ENCODE results near the gene TUBB3. TPM values are rescaled to one million over a fixed set of nuclear protein-coding genes. Genes with fewer than 3 reads are reported as not detected.

Gene TUBB3
- total RNA-seq, 3 donors from 2014 or later (not counting 1 experiment from before 2014, with no cell fraction given): 1.1 to 1.3 (median 1.2) TPM

- WGBS (ENCODE audit: insufficient coverage): 94% methylated on average over 12 of the region's 12 CpGs
- DNase-seq (no peak), ATAC-seq (no peak)
- intact Hi-C loops (cut with micrococcal nuclease): no loop called here
- no peak overlapping the region for H3K27ac Mint-ChIP-seq
- peaks cover 48% of the 10 kb centered on the region for H3K4me1 ChIP-seq (ENCODE audit: control insufficient read depth, insufficient read depth, low read length)
- peaks cover 3% of the 10 kb centered on the region for H3K36me3 ChIP-seq (ENCODE audit: control insufficient read depth, insufficient read depth, low read length)
- no peak overlapping the region for H3K27ac ChIP-seq (ENCODE audit: low read length)
- H3K4me3 ChIP-seq (ENCODE audit: low read length): no peak overlapping the region
- H3K36me3 Mint-ChIP-seq: no peaks in the 10 kb centered on the region
- H3K27me3 Mint-ChIP-seq (ENCODE audit: low read depth in 2 of 2): peaks cover 0 to 3% of the 10 kb centered on the region in 2 donors
- H3K9me3 Mint-ChIP-seq: no peaks in the 10 kb centered on the region
- H3K9me3 ChIP-seq (ENCODE audit: control insufficient read depth, insufficient read depth, low read length): no peaks in the 10 kb centered on the region
- peaks cover 15 to 17% of the 10 kb centered on the region in 2 donors for H3K4me1 Mint-ChIP-seq
- no peak for TF ChIP-seq CTCF (IDR thresholded peaks at IDR 0.05)
- peaks cover 3% of the 10 kb centered on the region for H3K27me3 ChIP-seq (ENCODE audit: control insufficient read depth, insufficient read depth, low read length)
- H3K4me3 Mint-ChIP-seq: no peak overlapping the region
Observed at GRCh38 chr16:89952049-89952448, 28.9 kb downstream of the TUBB3 start.

- Mint-ChIP-seq H3K36me3 (no peaks in the 10 kb centered on the region), H3K4me3 (no peak overlapping the region), H3K27me3 (ENCODE audit: low read depth in 2 of 2) (peaks cover 0 to under 1% of the 10 kb centered on the region in 2 donors), H3K9me3 (no peaks in the 10 kb centered on the region), H3K4me1 (peaks cover 14 to 16% of the 10 kb centered on the region in 2 donors), H3K27ac (no peak overlapping the region)
- H3K9me3 ChIP-seq (ENCODE audit: control insufficient read depth, insufficient read depth, low read length): no peaks in the 10 kb centered on the region
- no peak for ATAC-seq
- H3K4me1 ChIP-seq (ENCODE audit: control insufficient read depth, insufficient read depth, low read length): peaks cover 50% of the 10 kb centered on the region
- H3K36me3 ChIP-seq (ENCODE audit: control insufficient read depth, insufficient read depth, low read length): peaks cover 3% of the 10 kb centered on the region
- peaks cover 3% of the 10 kb centered on the region for H3K27me3 ChIP-seq (ENCODE audit: control insufficient read depth, insufficient read depth, low read length)
- no peak overlapping the region for H3K27ac ChIP-seq (ENCODE audit: low read length)
- DNase-seq: no peak
- intact Hi-C loops (cut with micrococcal nuclease): no loop called here
- H3K4me3 ChIP-seq (ENCODE audit: low read length): no peak overlapping the region
- WGBS (ENCODE audit: insufficient coverage): 94% methylated on average over 6 of the region's 6 CpGs
- no peak for TF ChIP-seq CTCF (IDR thresholded peaks at IDR 0.05)
Observed at GRCh38 chr16:89952551-89952950, 29.4 kb downstream of the TUBB3 start.

GRCh38 chr16:89953671-89954406, 30.7 kb downstream of the TUBB3 start:
- H3K4me1 Mint-ChIP-seq: peaks cover 5 to 9% of the 10 kb centered on the region in 2 donors
- Histone ChIP-seq H3K4me3 (ENCODE audit: low read length) (no peak overlapping the region), H3K9me3 (ENCODE audit: control insufficient read depth, insufficient read depth, low read length) (no peaks in the 10 kb centered on the region), H3K4me1 (ENCODE audit: control insufficient read depth, insufficient read depth, low read length) (peaks cover 42% of the 10 kb centered on the region), H3K36me3 (ENCODE audit: control insufficient read depth, insufficient read depth, low read length) (peaks cover 10% of the 10 kb centered on the region), H3K27me3 (ENCODE audit: control insufficient read depth, insufficient read depth, low read length) (no peaks in the 10 kb centered on the region), H3K27ac (ENCODE audit: low read length) (no peak overlapping the region)
- peaks cover under 1% of the 10 kb centered on the region for H3K36me3 Mint-ChIP-seq
- no peak for TF ChIP-seq CTCF (IDR thresholded peaks at IDR 0.05)
- DNase-seq (no peak), ATAC-seq (no peak)
- WGBS (ENCODE audit: insufficient coverage): 50% methylated on average over 9 of the region's 11 CpGs
- H3K9me3 Mint-ChIP-seq: no peaks in the 10 kb centered on the region
- intact Hi-C loops (cut with micrococcal nuclease): no loop called here
- no peak overlapping the region for H3K4me3 Mint-ChIP-seq
- H3K27ac Mint-ChIP-seq: no peak overlapping the region
- no peaks in the 10 kb centered on the region for H3K27me3 Mint-ChIP-seq (ENCODE audit: low read depth in 2 of 2)

GRCh38 chr16:89954462-89954861, 31.3 kb downstream of the TUBB3 start:
- H3K4me3 Mint-ChIP-seq: no peak overlapping the region
- WGBS (ENCODE audit: insufficient coverage): 90% methylated on average over 15 of the region's 15 CpGs
- H3K27me3 ChIP-seq (ENCODE audit: control insufficient read depth, insufficient read depth, low read length): no peaks in the 10 kb centered on the region
- H3K4me1 ChIP-seq (ENCODE audit: control insufficient read depth, insufficient read depth, low read length): peaks cover 38% of the 10 kb centered on the region
- H3K4me3 ChIP-seq (ENCODE audit: low read length): no peak overlapping the region
- no peaks in the 10 kb centered on the region for H3K9me3 Mint-ChIP-seq
- TF ChIP-seq CTCF (IDR thresholded peaks at IDR 0.05): no peak
- H3K36me3 Mint-ChIP-seq: peaks cover 7% of the 10 kb centered on the region
- H3K27me3 Mint-ChIP-seq (ENCODE audit: low read depth in 2 of 2): no peaks in the 10 kb centered on the region
- H3K9me3 ChIP-seq (ENCODE audit: control insufficient read depth, insufficient read depth, low read length): no peaks in the 10 kb centered on the region
- ATAC-seq: no peak
- no peak overlapping the region for H3K27ac ChIP-seq (ENCODE audit: low read length)
- H3K27ac Mint-ChIP-seq: no peak overlapping the region
- peaks cover 12% of the 10 kb centered on the region for H3K36me3 ChIP-seq (ENCODE audit: control insufficient read depth, insufficient read depth, low read length)
- DNase-seq: no peak
- peaks cover 4 to 8% of the 10 kb centered on the region in 2 donors for H3K4me1 Mint-ChIP-seq
- intact Hi-C loops (cut with micrococcal nuclease): no loop called here

All from natural killer cell (primary cell).